ENCODE measurements around the gene S100A1. TPM values are rescaled to one million over a fixed set of nuclear protein-coding genes. Genes with fewer than 3 reads are reported as not detected.

S100A1 gene
- total RNA-seq, 2 experiments from 2014 or later = not detected

- H3K4me3 Mint-ChIP-seq = no peak within 1 kb of the TSS
- peaks cover 4% of the 10 kb centered on the region for H3K27me3 Mint-ChIP-seq
- no peak for DNase-seq
- ATAC-seq (ENCODE audit: low read depth) = no peak
- no peaks in the 10 kb centered on the region for H3K4me1 Mint-ChIP-seq
- H3K36me3 Mint-ChIP-seq = no peaks in the 10 kb centered on the region
- H3K27ac Mint-ChIP-seq = no peak within 1 kb of the TSS
- POLR2A ChIA-PET = interaction anchor here (0.6 to 2.0 kb wide), 2 partner anchors 21 to 41 kb away, joined by 3 to 7 read pairs; partner anchors contain the start of gene CHTOP
- H3K9me3 Mint-ChIP-seq = no peaks in the 10 kb centered on the region
Measured at GRCh38 chr1:153612755-153613331, 15.4 kb upstream of the S100A1 start, which contains the start of gene S100A16. Gene S100A16, minus strand, starts transcription at chr1:153613137. Its CDS starts 4,986 bp downstream, at chr1:153608151.

- no peaks in the 10 kb centered on the region for H3K36me3 Mint-ChIP-seq
- H3K4me1 Mint-ChIP-seq = no peaks in the 10 kb centered on the region
- peaks cover 4% of the 10 kb centered on the region for H3K27me3 Mint-ChIP-seq
- no peak overlapping the region for H3K27ac Mint-ChIP-seq
- H3K4me3 Mint-ChIP-seq = no peak overlapping the region
- no peak for ATAC-seq (ENCODE audit: low read depth)
- POLR2A ChIA-PET = interaction anchor here (2.0 kb wide), 1 partner anchor 21 kb away, joined by 7 read pairs; the partner anchor contains the start of gene CHTOP
- no peak for DNase-seq
- no peaks in the 10 kb centered on the region for H3K9me3 Mint-ChIP-seq
Measured at GRCh38 chr1:153613406-153613805, 14.8 kb upstream of the S100A1 start.

- DNase-seq (no peak), ATAC-seq (ENCODE audit: low read depth) (no peak)
- no peak overlapping the region for H3K27ac Mint-ChIP-seq
- POLR2A ChIA-PET = interaction anchor here (1.0 kb wide), 1 partner anchor 82 kb away, joined by 3 read pairs; no protein-coding TSS in a partner anchor
- H3K36me3 Mint-ChIP-seq = no peaks in the 10 kb centered on the region
- no peaks in the 10 kb centered on the region for H3K9me3 Mint-ChIP-seq
- no peaks in the 10 kb centered on the region for H3K4me1 Mint-ChIP-seq
- H3K27me3 Mint-ChIP-seq = peaks cover 4% of the 10 kb centered on the region
- H3K4me3 Mint-ChIP-seq = no peak overlapping the region
Measured at GRCh38 chr1:153614189-153614900, 13.9 kb upstream of the S100A1 start.

- POLR2A ChIA-PET = interaction anchor here (1.0 kb wide), 1 partner anchor 82 kb away, joined by 3 read pairs; no protein-coding TSS in a partner anchor
- H3K27me3 Mint-ChIP-seq = peaks cover 4% of the 10 kb centered on the region
- DNase-seq (no peak), ATAC-seq (ENCODE audit: low read depth) (no peak)
- no peaks in the 10 kb centered on the region for H3K9me3 Mint-ChIP-seq
- no peaks in the 10 kb centered on the region for H3K36me3 Mint-ChIP-seq
- no peak overlapping the region for H3K27ac Mint-ChIP-seq
- no peaks in the 10 kb centered on the region for H3K4me1 Mint-ChIP-seq
- H3K4me3 Mint-ChIP-seq = no peak overlapping the region
Measured at GRCh38 chr1:153614906-153615305, 13.3 kb upstream of the S100A1 start.

GRCh38 chr1:153615406-153615805 lies 12.8 kb upstream of the S100A1 start:
- Mint-ChIP-seq H3K4me1 (no peaks in the 10 kb centered on the region), H3K9me3 (no peaks in the 10 kb centered on the region), H3K27ac (no peak overlapping the region), H3K36me3 (no peaks in the 10 kb centered on the region), H3K4me3 (no peak overlapping the region), H3K27me3 (peaks cover 4% of the 10 kb centered on the region)
- POLR2A ChIA-PET = interaction anchor here (1.0 to 1.2 kb wide), 2 partner anchors 18 to 83 kb away, joined by 3 to 5 read pairs; partner anchors contain the start of gene CHTOP
- ATAC-seq (ENCODE audit: low read depth) (no peak), DNase-seq (no peak)

- Mint-ChIP-seq H3K27ac (no peak within 1 kb of the TSS), H3K27me3 (peaks cover 3% of the 10 kb centered on the region), H3K4me3 (no peak within 1 kb of the TSS), H3K36me3 (no peaks in the 10 kb centered on the region), H3K9me3 (no peaks in the 10 kb centered on the region), H3K4me1 (no peaks in the 10 kb centered on the region)
- no peak for ATAC-seq (ENCODE audit: low read depth)
- POLR2A ChIA-PET = interaction anchor here (1.2 kb wide), 1 partner anchor 17 kb away, joined by 5 read pairs; the partner anchor contains the start of gene CHTOP
- DNase-seq = no peak
Measured at GRCh38 chr1:153616144-153616916, 11.9 kb upstream of the S100A1 start, which contains the start of gene S100A14. Gene S100A14, minus strand, starts transcription at chr1:153616325. Its CDS starts 467 bp downstream, at chr1:153615858.

- POLR2A ChIA-PET = no interaction called here
- H3K4me3 Mint-ChIP-seq = no peak overlapping the region
- DNase-seq (no peak), ATAC-seq (ENCODE audit: low read depth) (no peak)
- no peak overlapping the region for H3K27ac Mint-ChIP-seq
- no peaks in the 10 kb centered on the region for H3K4me1 Mint-ChIP-seq
- H3K27me3 Mint-ChIP-seq = peaks cover 2% of the 10 kb centered on the region
- H3K36me3 Mint-ChIP-seq = no peaks in the 10 kb centered on the region
- H3K9me3 Mint-ChIP-seq = no peaks in the 10 kb centered on the region
Measured at GRCh38 chr1:153616917-153617311, 11.3 kb upstream of the S100A1 start.

GRCh38 chr1:153617663-153618062 lies 10.6 kb upstream of the S100A1 start:
- Mint-ChIP-seq H3K4me1 (no peaks in the 10 kb centered on the region), H3K9me3 (no peaks in the 10 kb centered on the region), H3K27ac (no peak overlapping the region), H3K36me3 (no peaks in the 10 kb centered on the region), H3K4me3 (no peak overlapping the region), H3K27me3 (no peaks in the 10 kb centered on the region)
- POLR2A ChIA-PET = no interaction called here
- DNase-seq (no peak), ATAC-seq (ENCODE audit: low read depth) (no peak)

- Mint-ChIP-seq H3K4me1 (no peaks in the 10 kb centered on the region), H3K9me3 (no peaks in the 10 kb centered on the region), H3K36me3 (no peaks in the 10 kb centered on the region), H3K27ac (no peak overlapping the region), H3K27me3 (no peaks in the 10 kb centered on the region), H3K4me3 (no peak overlapping the region)
- ATAC-seq (ENCODE audit: low read depth) (no peak), DNase-seq (no peak)
- POLR2A ChIA-PET = interaction anchor here (1.4 kb wide), 1 partner anchor 15 kb away, joined by 3 read pairs; the partner anchor contains the start of gene CHTOP
Measured at GRCh38 chr1:153619171-153619570, 9.1 kb upstream of the S100A1 start.

GRCh38 chr1:153623101-153623500 lies 5.1 kb upstream of the S100A1 start:
- Mint-ChIP-seq H3K4me3 (no peak overlapping the region), H3K4me1 (peaks cover 4% of the 10 kb centered on the region), H3K36me3 (no peaks in the 10 kb centered on the region), H3K27me3 (no peaks in the 10 kb centered on the region), H3K27ac (no peak overlapping the region), H3K9me3 (no peaks in the 10 kb centered on the region)
- DNase-seq = no peak
- no peak for ATAC-seq (ENCODE audit: low read depth)
- POLR2A ChIA-PET = no interaction called here

GRCh38 chr1:153624965-153625611 lies 3.1 kb upstream of the S100A1 start:
- Mint-ChIP-seq H3K4me1 (peaks cover 4% of the 10 kb centered on the region), H3K9me3 (no peaks in the 10 kb centered on the region), H3K27me3 (no peaks in the 10 kb centered on the region), H3K36me3 (no peaks in the 10 kb centered on the region), H3K4me3 (no peak overlapping the region), H3K27ac (no peak overlapping the region)
- POLR2A ChIA-PET = no interaction called here
- ATAC-seq (ENCODE audit: low read depth) (no peak), DNase-seq (no peak)

GRCh38 chr1:153626477-153626903 lies 1.7 kb upstream of the S100A1 start:
- Mint-ChIP-seq H3K4me3 (no peak overlapping the region), H3K4me1 (peaks cover 6% of the 10 kb centered on the region), H3K9me3 (no peaks in the 10 kb centered on the region), H3K36me3 (no peaks in the 10 kb centered on the region), H3K27ac (no peak overlapping the region), H3K27me3 (no peaks in the 10 kb centered on the region)
- ATAC-seq (ENCODE audit: low read depth) (no peak), DNase-seq (no peak)
- POLR2A ChIA-PET = interaction anchor here (1.0 kb wide), 1 partner anchor 23 kb away, joined by 3 read pairs; no protein-coding TSS in a partner anchor

Measured in activated naive CD8-positive, alpha-beta T cell treated with anti-CD3 and anti-CD28 coated beads, Interleukin-2, amount 10 ng/mL, durations not matched to agents 7 days and 5 days (primary cell).